Measurements from ENCODE around the gene COX8C. TPM values are rescaled to one million over a fixed set of nuclear protein-coding genes. Genes with fewer than 3 reads are reported as not detected.
"Not testable (repeated sequence)": the region's sequence is repeated elsewhere in the genome, so short reads cannot be mapped to it uniquely, and the experiment has no call there.

Gene COX8C
- total RNA-seq, 1 donor from 2014 or later, result not detected

DNA sequence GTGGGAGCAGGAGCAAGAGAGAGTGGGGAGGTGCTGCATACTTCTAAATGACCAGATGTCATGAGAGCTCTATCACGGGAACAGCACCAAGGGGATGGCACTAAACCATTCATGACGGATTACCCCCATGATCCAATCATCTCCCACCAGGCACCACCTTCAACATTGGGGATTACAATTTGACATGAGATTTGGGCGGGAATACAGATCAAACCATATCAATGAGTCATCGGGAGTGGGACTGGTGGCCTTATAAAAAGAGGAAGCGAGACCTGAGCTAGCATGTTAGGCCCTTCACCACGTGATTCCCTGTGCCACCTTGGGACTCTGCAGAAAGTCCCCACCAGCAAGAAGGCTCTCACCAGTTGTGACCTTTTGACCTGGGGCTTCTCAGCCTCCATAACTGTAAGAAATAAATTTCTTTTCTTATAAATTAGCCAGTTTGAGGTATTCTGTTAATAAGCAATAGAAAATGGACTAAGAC, 28.7 kb downstream of the COX8C start:
- no peak overlapping the region for H3K4me3 ChIP-seq
- H3K27ac ChIP-seq, result no peak overlapping the region
- H3K27me3 ChIP-seq (ENCODE audit: low read depth), result no peaks in the 10 kb centered on the region
- DNase-seq (no peak), ATAC-seq (peak in 1 of 2 donors; percentile 27)
- H3K36me3 ChIP-seq, result no peaks in the 10 kb centered on the region
- intact Hi-C loops (cut with DNase I), result no loop called here
- H3K4me1 ChIP-seq, result no peaks in the 10 kb centered on the region
- TF ChIP-seq, protein P1, sequence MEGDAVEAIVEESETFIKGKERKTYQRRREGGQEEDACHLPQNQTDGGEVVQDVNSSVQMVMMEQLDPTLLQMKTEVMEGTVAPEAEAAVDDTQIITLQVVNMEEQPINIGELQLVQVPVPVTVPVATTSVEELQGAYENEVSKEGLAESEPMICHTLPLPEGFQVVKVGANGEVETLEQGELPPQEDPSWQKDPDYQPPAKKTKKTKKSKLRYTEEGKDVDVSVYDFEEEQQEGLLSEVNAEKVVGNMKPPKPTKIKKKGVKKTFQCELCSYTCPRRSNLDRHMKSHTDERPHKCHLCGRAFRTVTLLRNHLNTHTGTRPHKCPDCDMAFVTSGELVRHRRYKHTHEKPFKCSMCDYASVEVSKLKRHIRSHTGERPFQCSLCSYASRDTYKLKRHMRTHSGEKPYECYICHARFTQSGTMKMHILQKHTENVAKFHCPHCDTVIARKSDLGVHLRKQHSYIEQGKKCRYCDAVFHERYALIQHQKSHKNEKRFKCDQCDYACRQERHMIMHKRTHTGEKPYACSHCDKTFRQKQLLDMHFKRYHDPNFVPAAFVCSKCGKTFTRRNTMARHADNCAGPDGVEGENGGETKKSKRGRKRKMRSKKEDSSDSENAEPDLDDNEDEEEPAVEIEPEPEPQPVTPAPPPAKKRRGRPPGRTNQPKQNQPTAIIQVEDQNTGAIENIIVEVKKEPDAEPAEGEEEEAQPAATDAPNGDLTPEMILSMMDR (IDR thresholded peaks at IDR 0.05), result no peak
- H3K9me3 ChIP-seq, result no peaks in the 10 kb centered on the region

DNA sequence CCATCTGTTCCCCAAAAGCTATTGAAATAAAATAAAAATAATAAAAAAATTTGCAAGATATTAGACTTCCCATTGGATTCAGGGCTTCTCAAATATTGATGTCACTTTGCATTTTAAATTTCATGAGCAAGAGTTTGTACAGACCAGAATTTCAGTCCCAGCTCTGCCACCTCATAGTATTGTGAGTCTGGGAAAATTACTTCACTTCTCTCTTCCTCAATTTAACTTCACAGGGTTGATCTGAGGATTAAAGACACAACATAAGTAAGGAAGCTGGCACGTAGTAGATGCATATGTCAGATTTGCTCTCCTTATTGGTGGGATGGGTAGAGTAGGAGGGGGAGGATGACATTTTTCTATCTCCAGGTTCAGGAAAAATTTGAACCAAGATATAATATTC, 32.8 kb downstream of the COX8C start:
- intact Hi-C loops (cut with DNase I), result no loop called here
- H3K4me3 ChIP-seq, result no peak overlapping the region
- no peak for DNase-seq
- no peaks in the 10 kb centered on the region for H3K36me3 ChIP-seq
- TF ChIP-seq, protein P1 (IDR thresholded peaks at IDR 0.05), result no peak
- no peaks in the 10 kb centered on the region for H3K9me3 ChIP-seq
- H3K4me1 ChIP-seq, result no peaks in the 10 kb centered on the region
- no peaks in the 10 kb centered on the region for H3K27me3 ChIP-seq (ENCODE audit: low read depth)
- ATAC-seq, result no peak
- no peak overlapping the region for H3K27ac ChIP-seq

DNA sequence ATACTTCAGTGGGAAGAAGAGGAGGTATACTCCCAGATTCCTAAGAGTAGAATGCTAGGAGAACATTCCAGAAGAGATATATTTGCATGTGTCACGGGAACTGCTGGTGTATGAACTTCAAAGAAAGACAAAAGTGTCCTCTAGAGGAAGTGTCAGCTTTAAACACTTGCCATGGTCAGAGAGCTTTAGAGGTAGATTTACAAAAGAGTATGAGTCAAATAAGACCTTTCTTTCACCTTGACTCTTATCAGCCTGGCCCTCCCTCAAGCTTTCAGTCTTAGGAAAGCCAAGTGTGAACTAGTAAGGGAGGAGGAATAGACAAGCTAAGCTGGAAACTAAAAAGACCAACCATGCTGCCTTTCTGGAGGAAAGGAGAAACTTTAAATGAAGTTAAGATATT, 34.7 kb downstream of the COX8C start:
- ATAC-seq, result no peak

DNA sequence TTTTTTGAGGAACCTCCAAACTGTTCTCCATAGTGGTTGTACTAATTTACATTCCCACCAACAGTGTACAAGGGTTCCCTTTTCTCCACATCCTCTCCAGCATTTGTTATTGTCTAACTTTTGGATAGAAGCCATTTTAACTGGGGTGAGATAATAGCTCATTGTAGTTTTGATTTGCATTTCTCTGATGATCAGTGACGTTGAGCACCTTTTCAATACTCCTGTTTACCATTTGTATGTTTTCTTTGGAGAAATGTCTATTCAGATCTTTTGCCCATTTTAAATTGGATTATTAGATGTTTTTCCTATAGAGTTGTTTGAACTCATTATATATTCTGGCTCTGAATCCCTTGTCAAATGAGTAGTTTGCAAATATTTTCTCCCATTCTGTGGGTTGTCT, 37.3 kb downstream of the COX8C start:
- H3K4me3 ChIP-seq; intact Hi-C loops (cut with DNase I); H3K27ac ChIP-seq; H3K27me3 ChIP-seq (ENCODE audit: low read depth); DNase-seq; ATAC-seq; H3K36me3 ChIP-seq; H3K4me1 ChIP-seq; H3K9me3 ChIP-seq: not testable (repeated sequence)

More for the DNA sequence above, 34.7 kb downstream of the COX8C start:
- H3K27me3 ChIP-seq (ENCODE audit: low read depth), result no peaks in the 10 kb centered on the region
- no peaks in the 10 kb centered on the region for H3K9me3 ChIP-seq
- TF ChIP-seq, protein P1 (IDR thresholded peaks at IDR 0.05), result no peak
- H3K27ac ChIP-seq, result no peak overlapping the region
- H3K4me3 ChIP-seq, result no peak overlapping the region
- H3K36me3 ChIP-seq, result no peaks in the 10 kb centered on the region
- intact Hi-C loops (cut with DNase I), result no loop called here
- DNase-seq, result no peak
- H3K4me1 ChIP-seq, result no peaks in the 10 kb centered on the region

DNA sequence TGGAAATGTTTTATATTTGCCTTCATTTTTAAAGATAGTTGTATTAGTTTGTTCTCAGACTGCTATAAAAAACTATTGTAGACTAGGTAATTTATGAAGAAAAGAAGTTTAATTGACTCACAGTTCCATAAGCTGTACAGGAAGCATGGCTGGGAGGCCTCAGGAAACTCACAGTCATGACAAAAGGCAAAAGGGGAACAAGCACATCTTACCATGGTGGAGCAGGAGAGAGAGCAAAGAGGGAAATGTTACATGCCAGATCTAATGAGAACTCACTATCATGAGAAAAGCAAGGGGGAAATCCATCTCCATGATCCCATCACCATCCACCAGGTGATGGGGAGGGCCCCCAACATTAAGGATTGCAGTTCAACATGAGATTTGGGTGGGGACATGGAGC, 48.2 kb downstream of the COX8C start:
- Histone ChIP-seq H3K27me3 (ENCODE audit: low read depth) (no peaks in the 10 kb centered on the region), H3K4me3 (no peak overlapping the region), H3K27ac (no peak overlapping the region), H3K4me1 (no peaks in the 10 kb centered on the region), H3K9me3 (no peaks in the 10 kb centered on the region), H3K36me3 (no peaks in the 10 kb centered on the region)
- intact Hi-C loops (cut with DNase I), result no loop called here
- DNase-seq (no peak), ATAC-seq (no peak)
- TF ChIP-seq, protein P1 (IDR thresholded peaks at IDR 0.05), result no peak

DNA sequence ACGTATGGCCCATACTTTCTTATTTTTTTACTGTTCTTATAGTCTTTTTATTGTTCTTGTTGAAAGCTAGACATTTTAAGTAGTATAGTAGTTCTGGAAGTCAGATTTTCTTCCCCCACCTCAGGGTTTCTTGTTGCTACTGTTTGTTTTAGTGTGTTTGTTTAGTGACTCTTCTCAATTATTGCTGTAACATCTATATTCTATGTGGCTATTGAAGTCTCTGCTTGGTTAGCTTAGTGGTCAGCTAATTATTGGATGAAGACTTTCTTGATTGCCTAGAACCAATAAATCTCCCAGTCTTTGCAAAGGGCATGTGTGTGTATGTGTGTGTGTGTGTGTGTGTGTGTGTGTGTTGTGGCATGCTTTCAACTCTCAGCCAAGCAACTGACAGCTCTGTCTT, 49.5 kb downstream of the COX8C start:
- Histone ChIP-seq H3K27ac (no peak overlapping the region), H3K27me3 (ENCODE audit: low read depth) (no peaks in the 10 kb centered on the region), H3K9me3 (no peaks in the 10 kb centered on the region), H3K36me3 (no peaks in the 10 kb centered on the region), H3K4me1 (no peaks in the 10 kb centered on the region), H3K4me3 (no peak overlapping the region)
- ATAC-seq, result no peak
- intact Hi-C loops (cut with DNase I), result no loop called here
- DNase-seq, result no peak
- TF ChIP-seq, protein P1 (IDR thresholded peaks at IDR 0.05), result no peak

Other genes starting within 250 kb of the COX8C start
- gene ITPK1, start 231.3 kb upstream of the COX8C start, total RNA-seq, result 129 TPM
- 30.3 TPM for gene MOAP1, start 162.3 kb upstream of the COX8C start, total RNA-seq
- 43.9 TPM for gene LYSET, start 161.9 kb upstream of the COX8C start, total RNA-seq
- 12.9 TPM for gene GON7, start 140.1 kb upstream of the COX8C start, total RNA-seq
- gene UBR7, start 139.9 kb upstream of the COX8C start, total RNA-seq, result 14.5 TPM
- 39.4 TPM for gene BTBD7, start 14.1 kb upstream of the COX8C start, total RNA-seq
- gene UNC79, start 83.8 kb downstream of the COX8C start, total RNA-seq, result 0.18 TPM

Measured in lower lobe of right lung (tissue), 2 donors.